Measurements from ENCODE around the gene FAM53B.
"Not testable (repeated sequence)": the region's sequence is repeated elsewhere in the genome, so short reads cannot be mapped to it uniquely, and the experiment has no call there.

The FAM53B gene

GRCh38 chr10:124744102-124745050 lies at the start of gene FAM53B:
FAM53B (minus strand) TSS chr10:124744378; CDS start chr10:124706713, 37,665 bp downstream.
- Histone ChIP-seq H3K4me3 (ENCODE audit: low read length) (peak within 1 kb of the TSS; percentile 83), H2AFZ (ENCODE audit: low read depth, low read length) (peak within 1 kb of the TSS; percentile 11), H3K27me3 (ENCODE audit: insufficient read depth, low read length) (no peaks in the 10 kb centered on the region), H3K36me3 (ENCODE audit: insufficient read depth, low read length) (no peaks in the 10 kb centered on the region), H3K4me1 (ENCODE audit: insufficient read depth, low read length) (peaks cover 57% of the 10 kb centered on the region), H3K9me3 (ENCODE audit: low read length) (no peaks in the 10 kb centered on the region)

- H3K4me3 ChIP-seq (ENCODE audit: low read length) = no peak overlapping the region
- peaks cover 14% of the 10 kb centered on the region for H3K36me3 ChIP-seq (ENCODE audit: insufficient read depth, low read length)
Measured at GRCh38 chr10:124792998-124793352, 48.8 kb upstream of the FAM53B start.

GRCh38 chr10:124791547-124792348 lies 47.6 kb upstream of the FAM53B start, which contains the start of gene EEF1AKMT2:
EEF1AKMT2 (minus strand) TSS chr10:124791887; CDS start chr10:124791833, 54 bp downstream.
- no peaks in the 10 kb centered on the region for H3K9me3 ChIP-seq (ENCODE audit: low read length)
- no peaks in the 10 kb centered on the region for H3K27me3 ChIP-seq (ENCODE audit: insufficient read depth, low read length)
- peak within 1 kb of the TSS; percentile 82 for H2AFZ ChIP-seq (ENCODE audit: low read depth, low read length)
- H3K4me3 ChIP-seq (ENCODE audit: low read length) = peak within 1 kb of the TSS; percentile 61
- H3K36me3 ChIP-seq (ENCODE audit: insufficient read depth, low read length) = peaks cover 21% of the 10 kb centered on the region
- no peaks in the 10 kb centered on the region for H3K4me1 ChIP-seq (ENCODE audit: insufficient read depth, low read length)

More at GRCh38 chr10:124792998-124793352, 48.8 kb upstream of the FAM53B start:
- Histone ChIP-seq H3K27me3 (ENCODE audit: insufficient read depth, low read length) (no peaks in the 10 kb centered on the region), H3K9me3 (ENCODE audit: low read length) (no peaks in the 10 kb centered on the region), H3K4me1 (ENCODE audit: insufficient read depth, low read length) (no peaks in the 10 kb centered on the region), H2AFZ (ENCODE audit: low read depth, low read length) (no peak overlapping the region)

- H2AFZ ChIP-seq (ENCODE audit: low read depth, low read length); H3K4me1 ChIP-seq (ENCODE audit: insufficient read depth, low read length); H3K9me3 ChIP-seq (ENCODE audit: low read length); H3K4me3 ChIP-seq (ENCODE audit: low read length); H3K27me3 ChIP-seq (ENCODE audit: insufficient read depth, low read length): not testable (repeated sequence)
- peaks cover 37% of the 10 kb centered on the region for H3K36me3 ChIP-seq (ENCODE audit: insufficient read depth, low read length)
Measured at GRCh38 chr10:124782900-124783299, 38.7 kb upstream of the FAM53B start.

- Histone ChIP-seq H3K4me1 (ENCODE audit: insufficient read depth, low read length) (no peaks in the 10 kb centered on the region), H3K4me3 (ENCODE audit: low read length) (no peak overlapping the region), H3K27me3 (ENCODE audit: insufficient read depth, low read length) (no peaks in the 10 kb centered on the region), H3K9me3 (ENCODE audit: low read length) (peaks cover 6% of the 10 kb centered on the region), H3K36me3 (ENCODE audit: insufficient read depth, low read length) (peaks cover 29% of the 10 kb centered on the region), H2AFZ (ENCODE audit: low read depth, low read length) (no peak overlapping the region)
Measured at GRCh38 chr10:124768791-124769190, 24.6 kb upstream of the FAM53B start.

- H3K9me3 ChIP-seq (ENCODE audit: low read length) = no peaks in the 10 kb centered on the region
- no peak overlapping the region for H3K4me3 ChIP-seq (ENCODE audit: low read length)
- no peak overlapping the region for H2AFZ ChIP-seq (ENCODE audit: low read depth, low read length)
- peaks cover 36% of the 10 kb centered on the region for H3K36me3 ChIP-seq (ENCODE audit: insufficient read depth, low read length)
- H3K27me3 ChIP-seq (ENCODE audit: insufficient read depth, low read length) = no peaks in the 10 kb centered on the region
- no peaks in the 10 kb centered on the region for H3K4me1 ChIP-seq (ENCODE audit: insufficient read depth, low read length)
Measured at GRCh38 chr10:124765256-124765655, 21.1 kb upstream of the FAM53B start.

GRCh38 chr10:124763267-124763666 lies 19.1 kb upstream of the FAM53B start:
- Histone ChIP-seq H3K4me1 (ENCODE audit: insufficient read depth, low read length) (peaks cover 6% of the 10 kb centered on the region), H2AFZ (ENCODE audit: low read depth, low read length) (no peak overlapping the region), H3K4me3 (ENCODE audit: low read length) (no peak overlapping the region), H3K27me3 (ENCODE audit: insufficient read depth, low read length) (no peaks in the 10 kb centered on the region), H3K9me3 (ENCODE audit: low read length) (no peaks in the 10 kb centered on the region), H3K36me3 (ENCODE audit: insufficient read depth, low read length) (peaks cover 39% of the 10 kb centered on the region)

GRCh38 chr10:124762281-124762680 lies 18.1 kb upstream of the FAM53B start:
- no peaks in the 10 kb centered on the region for H3K27me3 ChIP-seq (ENCODE audit: insufficient read depth, low read length)
- H3K36me3 ChIP-seq (ENCODE audit: insufficient read depth, low read length) = peaks cover 36% of the 10 kb centered on the region

GRCh38 chr10:124756156-124756903 lies 12.2 kb upstream of the FAM53B start:
- H3K36me3 ChIP-seq (ENCODE audit: insufficient read depth, low read length) = peaks cover 28% of the 10 kb centered on the region
- H3K9me3 ChIP-seq (ENCODE audit: low read length) = no peaks in the 10 kb centered on the region
- H2AFZ ChIP-seq (ENCODE audit: low read depth, low read length) = no peak overlapping the region
- no peak overlapping the region for H3K4me3 ChIP-seq (ENCODE audit: low read length)
- no peaks in the 10 kb centered on the region for H3K27me3 ChIP-seq (ENCODE audit: insufficient read depth, low read length)
- H3K4me1 ChIP-seq (ENCODE audit: insufficient read depth, low read length) = peaks cover 31% of the 10 kb centered on the region

More at GRCh38 chr10:124762281-124762680, 18.1 kb upstream of the FAM53B start:
- no peak overlapping the region for H3K4me3 ChIP-seq (ENCODE audit: low read length)
- peaks cover 16% of the 10 kb centered on the region for H3K4me1 ChIP-seq (ENCODE audit: insufficient read depth, low read length)
- H3K9me3 ChIP-seq (ENCODE audit: low read length) = no peaks in the 10 kb centered on the region
- no peak overlapping the region for H2AFZ ChIP-seq (ENCODE audit: low read depth, low read length)

GRCh38 chr10:124755581-124755980 lies 11.4 kb upstream of the FAM53B start:
- H3K4me1 ChIP-seq (ENCODE audit: insufficient read depth, low read length) = peaks cover 31% of the 10 kb centered on the region
- H3K27me3 ChIP-seq (ENCODE audit: insufficient read depth, low read length) = no peaks in the 10 kb centered on the region
- no peaks in the 10 kb centered on the region for H3K9me3 ChIP-seq (ENCODE audit: low read length)
- no peak overlapping the region for H2AFZ ChIP-seq (ENCODE audit: low read depth, low read length)
- peaks cover 21% of the 10 kb centered on the region for H3K36me3 ChIP-seq (ENCODE audit: insufficient read depth, low read length)
- no peak overlapping the region for H3K4me3 ChIP-seq (ENCODE audit: low read length)

- Histone ChIP-seq H3K9me3 (ENCODE audit: low read length) (no peaks in the 10 kb centered on the region), H2AFZ (ENCODE audit: low read depth, low read length) (no peak overlapping the region), H3K36me3 (ENCODE audit: insufficient read depth, low read length) (peaks cover 8% of the 10 kb centered on the region), H3K4me1 (ENCODE audit: insufficient read depth, low read length) (peaks cover 31% of the 10 kb centered on the region), H3K4me3 (ENCODE audit: low read length) (no peak overlapping the region), H3K27me3 (ENCODE audit: insufficient read depth, low read length) (no peaks in the 10 kb centered on the region)
Measured at GRCh38 chr10:124754227-124754626, 10.0 kb upstream of the FAM53B start.

- peaks cover 25% of the 10 kb centered on the region for H3K4me1 ChIP-seq (ENCODE audit: insufficient read depth, low read length)
- H3K9me3 ChIP-seq (ENCODE audit: low read length) = no peaks in the 10 kb centered on the region
- H3K27me3 ChIP-seq (ENCODE audit: insufficient read depth, low read length) = no peaks in the 10 kb centered on the region
- H2AFZ ChIP-seq (ENCODE audit: low read depth, low read length) = no peak overlapping the region
- no peak overlapping the region for H3K4me3 ChIP-seq (ENCODE audit: low read length)
- H3K36me3 ChIP-seq (ENCODE audit: insufficient read depth, low read length) = peaks cover 4% of the 10 kb centered on the region
Measured at GRCh38 chr10:124748953-124749645, 4.9 kb upstream of the FAM53B start.

Data from neuron (in vitro differentiated cells).